GM15510 (cell line): ENCODE data around the gene POLR2A.
A peak's percentile ranks its signal among the peaks of the same experiment; 100 is the strongest.
"Not testable (repeated sequence)": the region's sequence is repeated elsewhere in the genome, so short reads cannot be mapped to it uniquely, and the experiment has no call there.

Experiments
- POLR2A ChIP-seq: IDR thresholded peaks from 3 replicates; pipeline ENCODE4 v1.6.1; 2011; ENCODE audit warnings: borderline replicate concordance; ENCODE audit not compliant: insufficient read length; ENCODE audit errors: extremely low read depth

POLR2A gene

DNA sequence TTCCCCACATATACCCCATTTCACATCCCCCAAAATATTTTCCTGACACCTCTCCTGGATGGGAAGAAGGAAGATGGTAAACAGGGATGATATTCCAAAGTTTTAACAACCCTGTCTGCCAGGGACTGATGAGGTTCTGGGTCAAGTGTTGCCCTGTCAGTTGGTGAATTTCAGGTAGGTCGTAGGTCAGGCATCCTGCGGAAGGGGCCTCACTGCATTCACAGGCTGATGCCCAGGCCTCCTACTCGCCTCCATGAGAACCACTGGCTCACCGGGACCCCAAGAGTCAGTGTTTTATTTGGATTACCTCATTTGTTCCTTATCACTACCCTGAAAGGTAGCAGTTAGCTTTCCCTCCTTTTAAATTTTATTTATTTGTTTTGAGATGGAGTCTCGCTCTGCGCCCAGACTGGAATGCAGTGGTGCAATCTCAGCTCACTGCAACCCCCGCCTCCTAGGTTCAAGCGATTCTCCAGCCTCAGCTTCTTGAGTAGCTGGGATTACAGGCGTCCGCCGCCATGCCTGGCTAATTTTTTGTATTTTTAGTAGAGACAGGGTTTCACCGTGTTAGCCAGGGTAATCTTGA, 15.3 kb upstream of the POLR2A start:
- TF ChIP-seq POLR2A, result no peak

DNA sequence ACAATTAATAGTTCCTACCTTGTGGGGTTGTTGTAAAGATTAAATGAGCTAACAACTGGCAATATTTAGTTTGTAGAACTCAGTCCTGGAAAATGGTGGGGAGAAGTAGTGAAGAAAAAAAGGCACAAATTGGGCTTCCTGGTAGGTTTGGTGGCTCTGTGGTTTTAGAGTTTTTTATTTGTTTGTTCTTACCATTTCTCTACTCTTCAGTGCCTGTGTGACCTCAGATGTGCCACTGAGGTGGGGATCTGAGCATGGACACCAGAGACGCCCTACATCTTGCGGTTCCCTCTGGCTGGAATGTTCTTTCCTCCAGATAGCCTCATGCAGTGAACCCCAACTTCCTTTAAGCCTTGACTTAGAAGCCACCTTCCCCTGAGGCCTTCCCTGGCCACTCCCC, 12.4 kb upstream of the POLR2A start:
- TF ChIP-seq POLR2A, result no peak

DNA sequence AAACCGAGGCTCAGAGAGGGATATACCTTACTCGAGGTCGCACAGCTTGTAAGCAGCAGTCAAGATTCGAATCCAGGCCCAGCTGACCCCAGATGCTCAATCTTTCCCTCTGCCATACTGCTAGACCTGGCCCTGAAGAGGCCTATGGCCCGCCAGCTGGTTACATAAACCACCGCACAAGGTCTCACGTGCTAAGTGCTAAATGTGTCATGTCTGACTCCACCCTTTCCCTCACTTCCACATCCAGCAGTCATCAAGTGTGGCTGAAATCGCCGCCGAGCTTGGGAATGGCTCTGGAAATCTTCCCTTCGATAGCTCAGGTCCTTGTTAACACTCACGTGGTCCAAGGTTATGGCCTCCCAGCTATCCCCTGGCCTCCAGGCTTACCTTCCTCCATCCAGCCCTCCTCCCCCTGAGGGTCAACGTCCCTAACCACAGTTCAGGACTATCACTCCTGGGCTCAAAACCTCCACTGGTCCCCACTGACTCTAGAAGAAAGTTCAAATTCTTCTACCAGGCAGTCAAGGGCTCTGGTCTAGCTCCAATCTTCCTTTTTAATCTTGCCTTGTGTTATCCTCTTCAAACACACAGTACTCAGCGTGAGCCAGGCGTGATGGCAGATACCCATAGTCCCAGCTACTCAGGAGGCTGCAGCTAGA, 8.3 kb upstream of the POLR2A start:
- no peak for TF ChIP-seq POLR2A

DNA sequence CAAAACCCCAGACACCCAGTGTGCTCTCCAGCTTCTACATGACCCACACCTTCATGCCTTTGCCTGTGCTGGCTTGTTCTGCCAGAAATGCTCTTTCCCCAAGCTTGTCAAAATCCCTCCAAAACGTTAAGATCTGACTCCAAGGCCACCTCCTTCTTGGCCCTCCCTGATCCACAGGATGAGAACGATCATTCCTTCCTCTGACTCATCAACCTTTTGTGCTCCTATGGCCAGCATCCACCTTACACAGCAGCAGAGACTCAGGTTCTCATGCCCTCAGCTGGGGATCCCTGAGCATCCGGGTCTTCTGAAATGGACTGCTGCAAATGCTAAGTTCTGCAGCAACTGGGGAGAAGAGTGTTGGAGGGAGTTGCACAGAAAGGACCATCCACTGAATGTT, 7.7 kb upstream of the POLR2A start:
- no peak for TF ChIP-seq POLR2A

DNA sequence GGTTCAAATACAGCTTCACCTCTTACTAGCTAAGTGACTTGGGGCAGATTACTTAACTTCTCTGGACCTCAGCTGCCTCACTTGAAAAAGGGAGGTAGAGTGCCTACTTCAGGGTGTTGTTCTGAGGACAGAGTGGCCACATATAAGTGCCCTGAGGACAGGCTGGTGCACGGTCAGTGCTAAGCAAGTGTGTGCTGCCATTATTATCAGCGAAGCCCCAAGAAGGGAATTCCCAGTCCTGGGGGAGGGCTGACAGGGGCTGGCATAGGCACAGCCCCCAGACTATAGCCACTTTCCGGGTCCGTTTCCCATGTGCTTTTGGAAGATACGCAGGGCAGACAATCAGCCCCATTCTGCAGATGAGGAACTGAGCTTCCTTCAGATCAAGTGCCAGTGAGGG, 7.2 kb upstream of the POLR2A start:
- no peak for TF ChIP-seq POLR2A

DNA sequence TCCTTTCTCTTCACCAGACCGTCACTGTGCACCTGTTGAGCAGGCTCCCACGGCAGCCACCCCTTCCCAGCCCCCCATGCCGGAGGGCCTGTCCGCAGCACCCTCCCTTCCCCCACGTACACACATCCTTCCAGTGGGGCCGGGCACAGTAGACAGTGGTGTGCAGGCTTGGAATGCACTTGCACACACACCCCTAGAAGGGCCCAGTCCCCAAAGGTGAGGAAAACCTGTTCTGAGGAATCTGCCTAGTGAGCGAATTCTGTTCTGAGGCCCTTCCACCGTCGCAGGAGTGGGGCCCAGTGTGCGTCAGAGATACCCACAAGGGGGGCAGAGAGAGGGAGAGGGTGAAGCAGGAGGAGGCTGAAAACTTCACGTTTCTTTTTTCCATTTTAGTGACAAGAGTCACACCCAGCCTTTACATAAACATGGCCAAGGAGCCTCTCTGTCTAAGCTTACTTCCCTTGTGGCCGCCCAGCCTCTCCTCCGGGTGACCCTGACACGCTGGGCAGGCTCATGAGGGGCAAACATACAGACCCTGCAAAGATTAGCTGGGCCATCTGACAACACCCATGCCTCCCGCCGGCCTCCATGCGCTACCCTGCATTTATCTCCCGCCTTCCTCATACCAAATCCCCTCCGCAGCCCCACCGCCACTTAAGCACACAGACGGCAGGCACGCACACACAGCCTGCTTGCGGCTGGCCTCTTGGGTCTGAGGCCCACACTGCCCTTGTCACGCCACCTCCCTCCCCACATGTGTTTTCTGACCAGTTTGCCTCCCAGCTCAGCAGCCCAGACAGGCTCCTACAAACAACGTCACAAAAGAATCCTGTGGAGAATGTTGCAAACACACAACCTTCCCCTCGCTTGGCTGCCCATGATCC, 6.5 kb upstream of the POLR2A start:
- no peak for TF ChIP-seq POLR2A

DNA sequence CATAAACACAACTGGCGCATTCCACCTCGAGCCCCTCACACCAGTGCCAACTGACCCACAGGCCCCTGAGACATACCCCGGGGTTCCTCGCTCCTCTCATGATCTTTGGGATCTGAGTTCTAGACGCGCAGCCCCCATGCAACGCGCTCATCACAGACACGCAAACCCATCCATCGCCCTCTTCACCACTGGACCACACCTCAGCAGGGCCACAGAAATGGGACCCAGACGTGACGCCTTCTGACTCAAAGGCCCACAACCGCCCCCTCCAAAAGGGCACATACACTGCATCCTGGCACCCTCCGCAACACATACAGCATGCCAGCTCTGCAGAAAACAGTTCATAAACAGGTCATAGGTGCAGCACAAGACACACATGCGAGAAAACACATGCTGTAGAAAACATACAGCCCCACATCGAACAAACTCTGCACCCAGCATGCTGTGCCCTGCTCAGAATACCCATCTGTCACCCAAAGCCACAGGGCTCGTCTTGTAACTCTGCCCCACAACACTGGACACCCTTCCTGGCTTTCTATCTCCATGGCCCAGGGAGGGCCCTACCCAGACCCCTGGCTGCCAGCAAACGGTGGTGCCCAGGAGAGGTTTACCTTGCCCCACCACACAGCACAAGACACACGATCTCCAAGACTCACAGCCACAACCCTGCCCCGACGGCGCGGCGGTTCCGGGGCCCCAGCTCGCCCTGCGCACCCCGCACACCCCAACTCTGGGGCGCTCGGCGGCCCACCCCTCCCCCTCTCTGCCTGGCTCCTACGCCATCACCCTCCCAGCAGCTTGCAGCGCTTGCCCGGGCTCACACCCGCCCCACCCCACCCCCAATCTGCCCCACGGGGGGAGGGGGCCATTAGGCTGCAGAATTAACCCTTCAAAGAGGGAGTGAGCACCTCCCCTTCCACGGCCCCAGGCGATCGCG, 5.6 kb upstream of the POLR2A start:
- TF ChIP-seq POLR2A, result no peak

DNA sequence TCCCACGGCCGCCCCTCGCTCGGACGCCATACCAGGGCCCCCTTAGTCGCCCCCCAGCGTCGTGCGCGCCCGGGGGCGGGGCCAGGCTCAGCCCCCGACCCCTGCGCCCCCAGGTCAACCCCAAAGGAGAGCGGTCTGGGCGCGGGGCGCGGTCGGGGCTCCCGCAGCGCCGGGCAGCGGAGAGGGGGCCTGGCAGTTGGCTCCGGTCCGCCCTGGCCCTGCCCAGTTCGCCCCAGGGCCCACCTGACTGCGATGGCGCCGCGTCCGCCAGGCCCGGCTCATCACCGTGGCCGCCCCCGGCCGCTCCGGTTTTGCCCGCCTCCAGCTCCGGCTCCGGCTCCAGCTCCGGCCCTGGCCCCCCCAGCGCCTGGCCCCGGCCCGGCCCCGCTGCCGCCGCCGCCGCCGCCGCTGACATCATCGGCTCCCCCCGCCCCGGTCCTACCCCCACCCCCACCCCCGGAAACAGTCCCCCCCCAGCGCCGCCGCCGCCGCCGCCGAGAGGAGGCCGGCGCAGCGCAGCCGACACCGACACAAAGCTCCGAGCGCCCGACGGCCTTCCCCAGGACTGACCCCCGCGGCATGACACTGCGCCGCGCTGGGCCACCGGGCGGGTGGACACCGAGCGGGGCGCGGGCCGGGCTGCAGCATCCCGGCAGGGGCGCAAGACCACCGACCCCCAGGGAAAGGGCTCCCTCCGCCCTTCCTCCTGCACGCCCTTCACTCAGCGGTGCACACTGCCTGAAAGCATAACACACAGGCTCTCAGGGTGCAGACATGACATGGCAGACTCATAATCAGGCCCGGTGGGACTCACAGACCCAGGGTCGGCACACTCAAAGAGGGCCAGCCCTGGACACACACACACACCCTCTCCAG, 4.7 kb upstream of the POLR2A start, which contains the start of gene ZBTB4:
TSS of gene ZBTB4 (minus strand) at position 419 of the 876 bp plus-strand sequence. CDS start 12,830 bp downstream, outside the sequence.
- TF ChIP-seq POLR2A, result peak; percentile 40

DNA sequence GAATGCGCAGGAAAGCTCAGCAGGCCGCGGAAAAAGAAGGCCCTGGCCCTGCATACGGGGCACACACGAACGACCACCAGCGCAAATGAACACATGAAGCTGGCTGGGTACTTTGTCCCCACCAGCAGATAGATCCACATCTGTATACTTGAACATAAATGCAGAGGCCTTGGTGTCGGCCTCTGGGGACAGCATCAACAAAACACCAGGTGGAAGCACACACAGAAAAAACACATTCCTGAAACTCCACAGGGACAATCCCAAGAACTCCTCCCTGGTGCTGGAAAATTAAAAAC, 4.1 kb upstream of the POLR2A start:
- TF ChIP-seq POLR2A, result no peak

DNA sequence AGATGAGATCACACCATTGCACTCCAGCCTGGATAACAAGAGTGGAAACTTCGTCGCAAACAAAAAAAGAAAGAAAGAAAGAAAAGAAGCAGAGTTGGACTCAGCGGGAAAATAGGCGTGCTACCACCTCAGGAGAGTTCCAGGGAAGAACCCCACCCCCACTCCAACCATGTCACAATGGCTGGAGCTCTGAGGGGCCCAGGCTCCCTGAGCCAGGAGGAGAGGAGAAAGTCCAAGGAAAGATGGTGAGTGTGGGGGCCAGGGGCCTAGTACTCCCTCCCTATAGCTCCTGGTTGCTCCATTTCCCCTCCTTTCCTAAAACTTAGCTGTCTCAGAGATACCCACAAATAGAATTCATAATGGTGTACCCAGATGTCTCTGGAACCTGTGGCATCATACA, 2.9 kb upstream of the POLR2A start, which contains the start of gene SLC35G6:
TSS of gene SLC35G6 (plus strand) at position 172 of the 400 bp plus-strand sequence. CDS start at position 243, 71 bp downstream.
- not testable (repeated sequence) for TF ChIP-seq POLR2A

DNA sequence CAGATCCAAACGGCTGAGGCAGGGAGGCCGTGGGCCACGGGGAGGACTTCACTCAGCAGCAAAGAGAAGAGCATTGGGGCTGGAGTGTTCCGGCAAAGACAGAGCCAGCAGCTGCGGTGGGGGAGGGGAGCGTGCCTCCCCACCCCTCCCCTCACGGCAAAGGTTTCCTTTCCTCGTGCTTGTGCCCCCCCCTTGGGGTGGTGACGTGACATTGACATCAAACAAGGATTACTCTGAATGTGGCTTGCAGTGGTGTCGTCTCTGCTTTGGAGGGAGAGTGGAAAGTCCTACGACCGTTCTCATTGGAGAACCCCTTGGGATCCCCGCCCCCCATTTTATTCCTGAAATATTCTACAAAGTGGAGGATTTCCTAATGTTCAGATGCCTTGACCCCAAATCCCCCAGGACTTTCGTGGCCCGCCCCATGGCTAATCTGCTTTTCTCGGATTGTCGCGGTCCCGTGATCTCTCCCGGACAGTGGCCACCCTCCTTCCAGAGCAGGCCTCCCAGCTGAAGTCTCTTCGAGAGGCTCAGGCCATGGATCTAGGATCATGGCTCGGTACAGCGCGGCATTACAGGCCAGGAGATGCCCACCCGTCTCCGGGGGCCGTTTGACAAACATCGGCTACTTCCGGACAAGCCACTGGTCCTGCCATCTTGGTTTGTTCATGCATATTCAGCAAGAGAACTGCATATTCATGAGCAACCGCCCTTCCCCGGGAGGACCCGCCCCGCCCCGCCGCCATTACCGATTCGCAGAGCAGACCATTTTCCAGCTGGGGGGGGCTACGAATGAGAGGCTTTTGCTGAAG, 705 bp upstream of the POLR2A start:
- TF ChIP-seq POLR2A, result peak; percentile 64

DNA sequence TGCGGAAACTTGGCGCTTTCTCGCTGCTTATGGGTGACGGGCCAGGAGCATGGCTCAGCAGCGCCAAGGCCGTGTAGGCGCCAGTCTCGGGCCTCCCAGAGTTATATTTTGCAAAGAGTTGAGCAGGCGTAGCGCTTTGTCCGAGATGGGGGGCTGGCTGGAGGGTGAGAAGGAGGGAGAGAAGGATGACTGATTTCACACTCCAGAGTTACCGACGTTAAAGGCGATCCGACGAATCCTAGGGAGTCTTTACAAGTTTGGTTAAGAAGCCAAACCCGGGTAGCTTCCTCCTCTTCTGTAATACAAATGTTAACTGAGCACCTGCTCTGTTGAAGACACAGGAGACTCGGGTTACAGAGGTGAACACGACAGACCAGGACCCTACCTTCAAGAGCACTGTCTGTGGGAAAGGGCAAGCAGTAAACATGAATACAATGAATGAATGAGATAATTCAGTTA, 782 bp downstream of the POLR2A start:
- no peak for TF ChIP-seq POLR2A

DNA sequence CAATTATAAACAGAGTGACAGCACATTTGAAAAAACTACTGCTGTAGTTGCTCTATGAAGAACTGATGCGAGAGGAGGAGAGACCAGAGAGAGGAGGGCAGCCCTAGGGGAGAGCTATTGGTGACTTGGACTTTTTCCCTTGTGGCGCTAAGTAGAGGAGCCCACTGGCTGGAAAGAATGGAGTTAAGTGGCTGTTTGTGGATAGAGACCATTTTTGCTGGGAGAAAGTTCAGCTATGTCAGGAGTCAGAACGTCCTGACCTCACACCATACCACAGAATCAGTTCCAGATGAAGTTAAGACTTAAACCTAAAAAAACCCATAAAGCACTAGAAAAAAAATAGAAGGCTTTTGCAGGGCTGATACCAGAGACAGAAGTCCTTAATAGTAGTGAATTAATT, 2.0 kb downstream of the POLR2A start:
- no peak for TF ChIP-seq POLR2A
